ENCODE data around the gene PROS1.
"Not testable (repeated sequence)": the region's sequence is repeated elsewhere in the genome, so short reads cannot be mapped to it uniquely, and the experiment has no call there.

The PROS1 gene

DNA sequence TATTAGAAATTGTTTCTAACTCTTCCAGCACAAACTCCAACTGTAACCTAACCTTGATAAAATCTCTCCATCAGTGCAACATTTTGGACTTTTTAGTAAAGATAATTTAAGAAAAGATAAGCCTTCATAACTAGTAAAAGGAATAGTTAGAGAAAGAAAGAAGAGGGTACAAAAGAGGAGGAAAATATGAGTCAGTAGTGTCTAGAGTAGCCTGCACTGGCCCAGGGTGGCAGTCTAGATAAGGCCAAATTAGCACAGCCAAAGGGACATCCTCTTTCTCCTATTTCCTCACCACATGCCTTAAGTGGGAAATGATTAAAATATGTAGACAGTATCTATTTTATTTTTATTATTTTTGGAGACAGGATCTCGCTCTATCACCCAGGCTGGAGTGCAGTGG is 3.7 kb downstream of the PROS1 start:
- H3K27me3 ChIP-seq (ENCODE audit: insufficient read depth, insufficient read length): peaks cover 11% of the 10 kb centered on the region
- no peak for DNase-seq (ENCODE audit: low read depth, low spot score)
- H3K4me1 ChIP-seq (ENCODE audit: insufficient read depth, insufficient read length): no peaks in the 10 kb centered on the region
- no peak overlapping the region for H3K4me3 ChIP-seq (ENCODE audit: insufficient read length, low read depth)
- H3K9me3 ChIP-seq (ENCODE audit: insufficient read depth, low read length): no peaks in the 10 kb centered on the region
- no peaks in the 10 kb centered on the region for H3K36me3 ChIP-seq (ENCODE audit: insufficient read depth, insufficient read length, low read length)
- no peak for TF ChIP-seq YY1 (IDR thresholded peaks at IDR 0.05; ENCODE audit: insufficient read depth, insufficient read length)
- no peak for TF ChIP-seq SUZ12 (IDR thresholded peaks at IDR 0.05; ENCODE audit: extremely low read depth, insufficient read depth, insufficient read length)
- no peak for TF ChIP-seq ZNF274 (IDR thresholded peaks at IDR 0.05; ENCODE audit: low read depth, low read length)
- H3K9ac ChIP-seq (ENCODE audit: insufficient read length, low read depth): no peak overlapping the region

DNA sequence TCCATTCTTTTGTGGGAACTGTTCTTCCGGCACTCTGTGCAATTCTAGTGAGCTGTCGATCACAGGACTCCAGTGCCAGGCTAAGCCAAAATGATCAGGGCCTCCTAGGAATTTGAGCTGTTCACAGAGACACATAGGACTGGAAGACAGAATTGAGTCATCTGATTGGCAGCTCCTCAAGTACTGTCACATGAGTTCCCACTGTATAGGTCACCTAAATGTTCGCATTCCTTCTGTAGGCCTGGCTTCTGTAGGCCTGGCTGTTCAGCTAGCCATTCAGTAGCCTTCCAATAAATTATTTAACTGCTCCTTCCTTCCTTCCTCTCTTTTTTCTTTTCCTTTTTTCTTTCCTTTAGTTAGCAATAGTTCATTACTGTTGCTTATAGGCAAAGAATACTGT is 4.3 kb downstream of the PROS1 start:
- Histone ChIP-seq H3K4me3 (ENCODE audit: insufficient read length, low read depth) (no peak overlapping the region), H3K27me3 (ENCODE audit: insufficient read depth, insufficient read length) (peaks cover 11% of the 10 kb centered on the region), H3K4me1 (ENCODE audit: insufficient read depth, insufficient read length) (no peaks in the 10 kb centered on the region), H3K36me3 (ENCODE audit: insufficient read depth, insufficient read length, low read length) (no peaks in the 10 kb centered on the region), H3K9me3 (ENCODE audit: insufficient read depth, low read length) (no peaks in the 10 kb centered on the region), H3K9ac (ENCODE audit: insufficient read length, low read depth) (no peak overlapping the region)
- DNase-seq (ENCODE audit: low read depth, low spot score): no peak
- no peak for TF ChIP-seq ZNF274 (IDR thresholded peaks at IDR 0.05; ENCODE audit: low read depth, low read length)
- TF ChIP-seq SUZ12 (IDR thresholded peaks at IDR 0.05; ENCODE audit: extremely low read depth, insufficient read depth, insufficient read length): no peak
- no peak for TF ChIP-seq YY1 (IDR thresholded peaks at IDR 0.05; ENCODE audit: insufficient read depth, insufficient read length)

DNA sequence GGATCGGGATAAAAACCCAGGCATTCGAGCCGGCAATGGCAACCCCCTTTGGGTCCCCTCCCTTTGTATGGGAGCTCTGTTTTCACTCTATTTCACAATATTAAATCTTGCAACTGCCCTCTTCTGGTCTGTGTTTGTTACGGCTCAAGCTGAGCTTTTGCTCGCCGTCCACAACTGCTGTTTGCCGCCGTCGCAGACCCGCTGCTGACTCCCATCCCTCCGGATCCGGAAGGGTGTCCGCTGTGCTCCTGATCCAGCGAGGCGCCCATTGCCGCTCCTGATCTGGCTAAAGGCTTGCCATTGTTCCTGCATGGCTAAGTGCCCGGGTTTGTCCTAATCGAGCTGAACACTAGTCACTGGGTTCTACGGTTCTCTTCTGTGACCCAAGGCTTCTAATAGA is 8.6 kb downstream of the PROS1 start:
- H3K9ac ChIP-seq (ENCODE audit: insufficient read length, low read depth); H3K4me3 ChIP-seq (ENCODE audit: insufficient read length, low read depth); H3K36me3 ChIP-seq (ENCODE audit: insufficient read depth, insufficient read length, low read length); DNase-seq (ENCODE audit: low read depth, low spot score); H3K4me1 ChIP-seq (ENCODE audit: insufficient read depth, insufficient read length); H3K27me3 ChIP-seq (ENCODE audit: insufficient read depth, insufficient read length); H3K9me3 ChIP-seq (ENCODE audit: insufficient read depth, low read length): not testable (repeated sequence)

DNA sequence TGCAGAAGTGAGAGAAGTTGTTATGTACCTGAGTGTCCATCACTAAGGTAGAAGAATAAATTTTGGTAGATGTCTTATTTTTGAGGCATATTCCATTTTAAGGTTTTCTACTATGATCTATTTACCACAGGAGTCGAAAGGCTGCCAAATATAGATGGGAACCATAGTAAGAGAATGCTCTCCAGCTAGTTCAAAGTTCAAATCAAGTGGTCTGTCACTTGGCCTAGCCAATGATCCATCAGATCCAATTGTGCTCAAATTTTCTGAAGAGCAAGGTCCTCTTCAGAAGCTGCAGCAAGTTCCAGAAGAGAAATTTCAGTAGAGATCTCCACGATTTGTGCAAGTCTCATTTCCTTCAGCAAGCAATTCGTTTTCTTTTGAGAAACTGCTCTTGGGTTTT is 10.9 kb downstream of the PROS1 start:
- Histone ChIP-seq H3K4me1 (ENCODE audit: insufficient read depth, insufficient read length) (no peaks in the 10 kb centered on the region), H3K4me3 (ENCODE audit: insufficient read length, low read depth) (no peak overlapping the region), H3K36me3 (ENCODE audit: insufficient read depth, insufficient read length, low read length) (no peaks in the 10 kb centered on the region), H3K9ac (ENCODE audit: insufficient read length, low read depth) (no peak overlapping the region), H3K27me3 (ENCODE audit: insufficient read depth, insufficient read length) (no peaks in the 10 kb centered on the region), H3K9me3 (ENCODE audit: insufficient read depth, low read length) (no peaks in the 10 kb centered on the region)
- TF ChIP-seq SUZ12 (IDR thresholded peaks at IDR 0.05; ENCODE audit: extremely low read depth, insufficient read depth, insufficient read length): no peak
- TF ChIP-seq ZNF274 (IDR thresholded peaks at IDR 0.05; ENCODE audit: low read depth, low read length): no peak
- TF ChIP-seq YY1 (IDR thresholded peaks at IDR 0.05; ENCODE audit: insufficient read depth, insufficient read length): no peak
- no peak for DNase-seq (ENCODE audit: low read depth, low spot score)

DNA sequence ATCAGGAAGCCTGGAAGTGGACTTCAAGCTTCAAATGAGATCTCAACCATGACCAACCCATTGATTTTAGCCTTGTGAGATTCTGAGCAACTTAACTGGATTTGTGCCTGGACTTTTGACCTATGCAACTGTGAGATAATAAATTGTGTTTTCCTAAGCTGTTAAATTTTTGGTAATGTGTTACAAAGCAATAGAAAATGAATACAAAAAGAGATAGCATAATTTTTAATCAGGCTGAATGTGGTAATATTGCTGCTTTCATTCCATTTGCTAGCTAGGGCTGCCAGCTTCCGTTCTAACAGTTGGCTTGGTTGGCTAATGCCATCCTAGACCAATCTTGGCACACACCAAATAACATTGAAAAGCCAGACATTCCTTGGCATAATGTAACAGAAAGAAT is 12.2 kb downstream of the PROS1 start:
- H3K4me1 ChIP-seq (ENCODE audit: insufficient read depth, insufficient read length): no peaks in the 10 kb centered on the region
- TF ChIP-seq YY1 (IDR thresholded peaks at IDR 0.05; ENCODE audit: insufficient read depth, insufficient read length) (no peak), SUZ12 (IDR thresholded peaks at IDR 0.05; ENCODE audit: extremely low read depth, insufficient read depth, insufficient read length) (no peak), ZNF274 (IDR thresholded peaks at IDR 0.05; ENCODE audit: low read depth, low read length) (no peak)
- no peak overlapping the region for H3K4me3 ChIP-seq (ENCODE audit: insufficient read length, low read depth)
- H3K9ac ChIP-seq (ENCODE audit: insufficient read length, low read depth): no peak overlapping the region
- no peaks in the 10 kb centered on the region for H3K36me3 ChIP-seq (ENCODE audit: insufficient read depth, insufficient read length, low read length)
- H3K27me3 ChIP-seq (ENCODE audit: insufficient read depth, insufficient read length): no peaks in the 10 kb centered on the region
- DNase-seq (ENCODE audit: low read depth, low spot score): no peak
- no peaks in the 10 kb centered on the region for H3K9me3 ChIP-seq (ENCODE audit: insufficient read depth, low read length)

DNA sequence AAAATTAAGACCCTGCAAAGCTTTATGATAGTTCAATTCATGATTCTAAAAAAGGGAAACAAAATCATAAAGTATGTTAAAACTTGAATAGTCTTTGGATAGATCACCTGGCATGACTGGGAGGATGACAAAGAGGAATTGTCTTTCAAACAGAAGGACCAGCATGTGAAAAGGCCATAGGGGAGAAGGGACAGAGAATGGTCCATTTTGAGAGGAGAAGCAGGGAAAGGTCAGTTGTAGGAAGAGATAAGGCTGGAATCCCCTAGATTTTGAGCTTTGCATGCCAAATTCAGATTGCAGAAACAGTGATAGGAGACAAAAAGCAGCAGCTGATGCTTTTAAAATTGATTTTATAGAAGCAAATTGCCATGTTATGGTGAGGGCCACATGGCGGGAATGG is 12.7 kb downstream of the PROS1 start:
- no peaks in the 10 kb centered on the region for H3K9me3 ChIP-seq (ENCODE audit: insufficient read depth, low read length)

DNA sequence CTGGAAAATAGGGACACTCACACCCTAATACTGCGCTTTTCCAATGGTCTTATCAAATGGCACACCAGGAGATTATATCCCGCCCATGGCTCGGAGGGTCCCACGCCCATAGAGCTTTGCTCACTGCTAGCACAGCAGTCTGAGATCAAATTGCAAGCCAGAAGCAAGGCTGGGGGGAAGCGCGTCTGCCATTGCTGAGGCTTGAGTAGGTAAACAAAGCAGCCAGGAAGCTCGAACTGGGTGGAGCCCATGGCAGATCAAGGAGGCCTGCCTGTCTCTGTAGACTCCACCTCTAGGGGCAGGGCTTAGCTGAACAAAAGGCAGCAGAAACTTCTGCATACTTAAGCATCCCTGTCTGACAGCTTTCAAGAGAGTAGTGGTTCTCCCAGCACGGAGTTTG is 23.7 kb downstream of the PROS1 start:
- H3K9me3 ChIP-seq (ENCODE audit: insufficient read depth, low read length): peaks cover 12% of the 10 kb centered on the region; the same call in 1 of the 2 replicates
- H3K4me3 ChIP-seq (ENCODE audit: insufficient read length, low read depth); H3K9ac ChIP-seq (ENCODE audit: insufficient read length, low read depth); H3K27me3 ChIP-seq (ENCODE audit: insufficient read depth, insufficient read length); H3K36me3 ChIP-seq (ENCODE audit: insufficient read depth, insufficient read length, low read length); H3K4me1 ChIP-seq (ENCODE audit: insufficient read depth, insufficient read length): not testable (repeated sequence)
- peak; percentile 32 for DNase-seq (ENCODE audit: low read depth, low spot score)

More for the DNA sequence above, 12.7 kb downstream of the PROS1 start:
- Histone ChIP-seq H3K27me3 (ENCODE audit: insufficient read depth, insufficient read length) (no peaks in the 10 kb centered on the region), H3K4me3 (ENCODE audit: insufficient read length, low read depth) (no peak overlapping the region), H3K36me3 (ENCODE audit: insufficient read depth, insufficient read length, low read length) (no peaks in the 10 kb centered on the region), H3K4me1 (ENCODE audit: insufficient read depth, insufficient read length) (no peaks in the 10 kb centered on the region), H3K9ac (ENCODE audit: insufficient read length, low read depth) (no peak overlapping the region)
- TF ChIP-seq YY1 (IDR thresholded peaks at IDR 0.05; ENCODE audit: insufficient read depth, insufficient read length) (no peak), ZNF274 (IDR thresholded peaks at IDR 0.05; ENCODE audit: low read depth, low read length) (no peak), SUZ12 (IDR thresholded peaks at IDR 0.05; ENCODE audit: extremely low read depth, insufficient read depth, insufficient read length) (no peak)
- DNase-seq (ENCODE audit: low read depth, low spot score): no peak

DNA sequence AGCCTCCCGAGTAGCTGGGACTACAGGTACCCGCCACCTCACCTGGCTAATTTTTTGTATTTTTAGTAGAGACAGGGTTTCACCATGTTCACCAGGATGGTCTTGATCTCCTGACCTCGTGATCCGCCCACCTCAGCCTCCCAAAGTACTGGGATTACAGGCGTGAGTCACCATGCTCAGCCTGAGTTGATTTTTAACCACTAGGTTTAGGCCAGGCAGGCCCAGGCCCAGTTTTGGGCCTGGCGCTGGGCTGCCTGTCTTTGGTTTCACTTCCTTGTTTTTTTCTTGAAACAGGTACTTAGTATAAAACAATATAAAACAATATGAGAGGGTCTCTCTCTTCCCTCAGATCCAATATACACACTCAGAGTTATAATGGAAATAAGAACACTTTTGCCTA is 36.2 kb downstream of the PROS1 start:
- H3K27me3 ChIP-seq (ENCODE audit: insufficient read depth, insufficient read length); H3K36me3 ChIP-seq (ENCODE audit: insufficient read depth, insufficient read length, low read length); H3K9ac ChIP-seq (ENCODE audit: insufficient read length, low read depth); DNase-seq (ENCODE audit: low read depth, low spot score); H3K4me1 ChIP-seq (ENCODE audit: insufficient read depth, insufficient read length); H3K4me3 ChIP-seq (ENCODE audit: insufficient read length, low read depth): not testable (repeated sequence)
- H3K9me3 ChIP-seq (ENCODE audit: insufficient read depth, low read length): peaks cover 28% of the 10 kb centered on the region; the same call in 1 of the 2 replicates

Measured in NT2/D1 (cell line).